Gastroesophageal sphincter (tissue), 4 donors: ENCODE results near the gene ATP1A3. TPM values are rescaled to one million over a fixed set of nuclear protein-coding genes. Genes with fewer than 3 reads are reported as not detected.
A peak's percentile ranks its signal among the peaks of the same experiment; 100 is the strongest.
"Not testable (repeated sequence)": the region's sequence is repeated elsewhere in the genome, so short reads cannot be mapped to it uniquely, and the experiment has no call there.

Source experiments
- ATAC-seq: fragments of 150-250 bp; one replicate; pipeline ENCODE4 v1.9.1; 2016; ENCODE audit warnings: mild to moderate bottlenecking, moderate library complexity
- H3K27ac ChIP-seq, 4 donors: fragments of 200-600 bp; sonication (generic) in 3 of 4; 1 replicate in 3 of 4; 2 replicates in 1 of 4; pipeline ENCODE4 v1.5.1; 2016 to 2019
- H3K27me3 ChIP-seq: fragments of 200-600 bp; sonication (generic); one replicate; pipeline ENCODE4 v1.5.1; 2019
- H3K36me3 ChIP-seq, 2 donors: fragments of 200-600 bp; sonication (generic); one replicate each; pipeline ENCODE4 v1.5.1; 2019; ENCODE audit warnings: control low read depth in 1 of 2
- H3K4me1 ChIP-seq, 3 donors: fragments of 200-600 bp; sonication (generic); 1 replicate in 2 of 3; 2 replicates in 1 of 3; pipeline ENCODE4 v1.5.1; 2016 to 2019; ENCODE audit warnings: control low read depth in 2 of 3
- H3K4me3 ChIP-seq, 2 donors: fragments of 200-600 bp; sonication (generic); one replicate each; pipeline ENCODE4 v1.5.1; 2019; ENCODE audit warnings: mild to moderate bottlenecking in 1 of 2, moderate library complexity in 1 of 2
- H3K9me3 ChIP-seq, 3 donors: fragments of 200-600 bp; sonication (generic); one replicate each; pipeline ENCODE4 v1.5.1; 2017 to 2019; ENCODE audit warnings: control low read depth in 2 of 3
- EP300 ChIP-seq: sonication (generic); formaldehyde crosslinking; IDR thresholded peaks from one replicate; pipeline ENCODE4 v1.6.1; 2017; ENCODE audit warnings: antibody characterized with exemption, mild to moderate bottlenecking
- POLR2A ChIP-seq, 2 donors: fragments of 450-650 bp; IDR thresholded peaks; one replicate each; pipeline ENCODE4 v1.6.1; 2017; ENCODE audit warnings: antibody characterized with exemption in 2 of 2, mild to moderate bottlenecking in 2 of 2, moderate library complexity in 1 of 2
- POLR2AphosphoS5 ChIP-seq: sonication (generic); formaldehyde crosslinking; IDR thresholded peaks from one replicate; pipeline ENCODE4 v1.6.1; 2017; ENCODE audit warnings: antibody characterized with exemption
- WGBS, 2 donors: methylation state at CpG; one replicate each; pipeline ENCODE4 v1.1.5; 2018; ENCODE audit warnings: low coverage in 1 of 2; 5-methylcytosine and 5-hydroxymethylcytosine counted together
- total RNA-seq, 4 donors: library from RNA; depleted of rRNA; stranded (reverse); fragments of >200 nt; gene quantifications; one replicate each; pipeline ENCODE4 v1.1.0, GENCODE V29; 2016
- TF ChIP-seq, protein P1 (sequence below), 4 experiments: fragments of 200-600 bp in 2 of 4; fragments of 450-650 bp in 2 of 4; sonication (generic) in 1 of 4; IDR thresholded peaks; one replicate each; pipeline ENCODE4 v1.5.1; 2017 to 2019; ENCODE audit warnings: antibody characterized with exemption in 4 of 4, mild to moderate bottlenecking in 2 of 4, moderate library complexity in 2 of 4

ATP1A3 gene
- total RNA-seq, 4 donors from 2014 or later: 0.81 to 2.6 (median 1.1) TPM; not detected in 1

DNA sequence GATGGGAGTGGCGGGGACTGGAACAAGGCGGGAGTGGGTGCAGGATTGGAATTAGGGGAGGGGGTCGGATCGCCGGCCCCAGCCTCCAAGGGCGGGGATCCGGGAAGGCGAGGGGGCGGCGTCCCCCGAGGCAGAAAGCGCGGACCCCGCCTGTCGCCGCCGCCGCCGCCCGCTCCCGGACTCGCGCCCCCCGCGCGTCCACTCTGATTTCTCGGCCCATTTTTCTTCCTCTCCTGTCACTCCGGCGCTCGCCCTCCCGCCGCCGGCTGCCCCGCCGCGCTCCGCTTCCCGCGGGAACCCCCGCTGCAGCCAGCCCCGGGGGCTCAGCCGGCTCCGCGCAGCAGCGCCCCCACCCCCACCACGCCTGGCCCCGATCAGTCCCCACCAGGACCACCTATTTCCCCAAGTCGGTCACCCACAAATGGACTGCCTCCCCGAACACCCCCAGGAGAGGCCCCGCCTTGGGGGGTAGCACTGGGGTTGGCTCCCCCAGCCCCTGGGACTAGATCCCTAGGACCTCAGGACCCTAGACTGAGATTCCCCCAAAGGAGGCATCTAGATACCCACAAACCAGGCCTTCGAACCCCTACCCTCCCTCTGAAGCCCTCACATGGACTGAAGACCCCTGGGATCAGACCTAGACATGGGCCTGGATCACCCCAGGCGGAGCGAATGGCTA lies 53.2 kb downstream of the ATP1A3 start:
- Histone ChIP-seq H3K27ac (no peak overlapping the region), H3K36me3 (peaks cover 0 to 4% of the 10 kb centered on the region in 2 donors), H3K4me1 (peaks cover 0 to 22% (median 9%) of the 10 kb centered on the region in 3 donors), H3K9me3 (no peaks in the 10 kb centered on the region), H3K27me3 (peaks cover 93% of the 10 kb centered on the region), H3K4me3 (peak overlapping the region; percentile 5 to 48)
- no peak for TF ChIP-seq POLR2A (IDR thresholded peaks at IDR 0.05)
- TF ChIP-seq POLR2AphosphoS5: no peak
- TF ChIP-seq, protein P1, sequence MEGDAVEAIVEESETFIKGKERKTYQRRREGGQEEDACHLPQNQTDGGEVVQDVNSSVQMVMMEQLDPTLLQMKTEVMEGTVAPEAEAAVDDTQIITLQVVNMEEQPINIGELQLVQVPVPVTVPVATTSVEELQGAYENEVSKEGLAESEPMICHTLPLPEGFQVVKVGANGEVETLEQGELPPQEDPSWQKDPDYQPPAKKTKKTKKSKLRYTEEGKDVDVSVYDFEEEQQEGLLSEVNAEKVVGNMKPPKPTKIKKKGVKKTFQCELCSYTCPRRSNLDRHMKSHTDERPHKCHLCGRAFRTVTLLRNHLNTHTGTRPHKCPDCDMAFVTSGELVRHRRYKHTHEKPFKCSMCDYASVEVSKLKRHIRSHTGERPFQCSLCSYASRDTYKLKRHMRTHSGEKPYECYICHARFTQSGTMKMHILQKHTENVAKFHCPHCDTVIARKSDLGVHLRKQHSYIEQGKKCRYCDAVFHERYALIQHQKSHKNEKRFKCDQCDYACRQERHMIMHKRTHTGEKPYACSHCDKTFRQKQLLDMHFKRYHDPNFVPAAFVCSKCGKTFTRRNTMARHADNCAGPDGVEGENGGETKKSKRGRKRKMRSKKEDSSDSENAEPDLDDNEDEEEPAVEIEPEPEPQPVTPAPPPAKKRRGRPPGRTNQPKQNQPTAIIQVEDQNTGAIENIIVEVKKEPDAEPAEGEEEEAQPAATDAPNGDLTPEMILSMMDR (IDR thresholded peaks at IDR 0.05): no peak
- TF ChIP-seq EP300: no peak
- ATAC-seq: no peak
- 0 to 2% methylated on average over 4 to 9 of the region's 53 CpGs for WGBS, 2 donors

DNA sequence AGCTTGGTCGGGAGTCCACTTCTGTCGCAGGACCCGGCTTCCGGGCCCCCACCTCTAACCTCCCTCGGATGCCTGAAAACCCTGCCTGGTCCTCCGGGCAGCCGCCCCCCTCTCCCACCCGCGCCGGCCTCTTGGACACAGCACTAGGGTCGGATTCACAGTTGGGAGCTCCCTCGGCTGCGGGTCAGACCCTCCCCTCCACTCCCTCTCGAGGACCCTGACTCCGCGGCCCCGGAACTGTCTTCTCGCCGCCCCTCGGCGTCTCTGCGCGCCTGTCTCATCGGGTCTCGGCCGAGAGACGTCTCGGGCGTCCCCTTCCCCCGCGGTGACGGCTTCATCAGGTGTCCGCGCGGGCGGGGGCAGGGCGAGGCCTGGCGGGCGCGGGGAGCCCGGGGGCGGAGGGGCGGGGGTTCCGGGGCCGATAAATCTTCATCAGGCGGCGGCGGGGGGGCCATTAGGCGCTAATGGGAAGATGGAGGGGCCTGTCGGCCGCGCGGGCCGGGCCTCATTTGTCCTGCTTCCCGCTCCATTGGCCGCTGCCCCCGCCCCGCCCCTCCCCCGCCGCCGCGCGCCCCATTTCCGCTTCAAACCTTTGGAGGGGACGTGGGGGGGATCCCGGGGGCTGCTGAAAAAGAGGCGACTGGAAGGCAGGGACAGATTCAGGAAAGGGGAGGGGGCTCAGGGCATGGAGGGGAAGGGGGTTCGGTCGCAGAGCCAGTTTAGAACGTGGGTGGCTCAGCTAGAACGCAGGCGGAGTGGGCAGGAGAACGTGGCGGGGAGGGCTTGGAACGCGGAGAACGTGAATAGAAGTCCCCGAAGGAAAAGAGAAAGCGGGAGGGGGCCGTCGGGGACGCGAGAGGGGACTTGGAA lies 53.9 kb downstream of the ATP1A3 start:
- Histone ChIP-seq H3K9me3 (no peaks in the 10 kb centered on the region), H3K36me3 (peaks cover 0 to 4% of the 10 kb centered on the region in 2 donors), H3K4me1 (peaks cover 0 to 28% (median 9%) of the 10 kb centered on the region in 3 donors), H3K4me3 (peak overlapping the region; percentile 5 to 48), H3K27ac (no peak overlapping the region), H3K27me3 (peaks cover 94% of the 10 kb centered on the region)
- ATAC-seq: no peak
- TF ChIP-seq, protein P1 (IDR thresholded peaks at IDR 0.05): no peak
- no peak for TF ChIP-seq EP300
- TF ChIP-seq POLR2A (IDR thresholded peaks at IDR 0.05): no peak
- TF ChIP-seq POLR2AphosphoS5: no peak
- 6 to 12% methylated on average over 10 to 24 of the region's 83 CpGs for WGBS, 2 donors

DNA sequence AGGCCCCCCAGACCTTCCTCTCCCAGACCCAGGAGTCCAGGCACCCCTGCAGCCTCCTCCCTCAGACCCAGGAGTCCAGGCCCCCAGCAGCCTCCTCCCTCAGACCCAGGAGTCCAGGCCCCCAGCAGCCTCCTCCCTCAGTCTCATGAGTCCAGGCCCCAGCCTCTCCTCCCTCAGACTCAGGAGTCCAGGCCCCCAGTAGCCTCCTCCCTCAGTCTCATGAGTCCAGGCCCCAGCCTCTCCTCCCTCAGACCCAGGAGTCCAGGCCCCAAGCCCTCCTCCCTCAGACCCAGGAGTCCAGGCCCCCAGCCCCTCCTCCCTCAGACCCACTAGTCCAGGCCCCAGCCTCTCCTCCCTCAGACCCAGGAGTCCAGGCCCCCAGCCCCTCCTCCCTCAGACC lies 54.8 kb downstream of the ATP1A3 start:
- H3K36me3 ChIP-seq, H3K9me3 ChIP-seq, H3K4me3 ChIP-seq, H3K27ac ChIP-seq, ATAC-seq: not testable (repeated sequence)
- Histone ChIP-seq H3K4me1 (peaks cover 0 to 28% (median 9%) of the 10 kb centered on the region in 3 donors), H3K27me3 (peaks cover 94% of the 10 kb centered on the region)

DNA sequence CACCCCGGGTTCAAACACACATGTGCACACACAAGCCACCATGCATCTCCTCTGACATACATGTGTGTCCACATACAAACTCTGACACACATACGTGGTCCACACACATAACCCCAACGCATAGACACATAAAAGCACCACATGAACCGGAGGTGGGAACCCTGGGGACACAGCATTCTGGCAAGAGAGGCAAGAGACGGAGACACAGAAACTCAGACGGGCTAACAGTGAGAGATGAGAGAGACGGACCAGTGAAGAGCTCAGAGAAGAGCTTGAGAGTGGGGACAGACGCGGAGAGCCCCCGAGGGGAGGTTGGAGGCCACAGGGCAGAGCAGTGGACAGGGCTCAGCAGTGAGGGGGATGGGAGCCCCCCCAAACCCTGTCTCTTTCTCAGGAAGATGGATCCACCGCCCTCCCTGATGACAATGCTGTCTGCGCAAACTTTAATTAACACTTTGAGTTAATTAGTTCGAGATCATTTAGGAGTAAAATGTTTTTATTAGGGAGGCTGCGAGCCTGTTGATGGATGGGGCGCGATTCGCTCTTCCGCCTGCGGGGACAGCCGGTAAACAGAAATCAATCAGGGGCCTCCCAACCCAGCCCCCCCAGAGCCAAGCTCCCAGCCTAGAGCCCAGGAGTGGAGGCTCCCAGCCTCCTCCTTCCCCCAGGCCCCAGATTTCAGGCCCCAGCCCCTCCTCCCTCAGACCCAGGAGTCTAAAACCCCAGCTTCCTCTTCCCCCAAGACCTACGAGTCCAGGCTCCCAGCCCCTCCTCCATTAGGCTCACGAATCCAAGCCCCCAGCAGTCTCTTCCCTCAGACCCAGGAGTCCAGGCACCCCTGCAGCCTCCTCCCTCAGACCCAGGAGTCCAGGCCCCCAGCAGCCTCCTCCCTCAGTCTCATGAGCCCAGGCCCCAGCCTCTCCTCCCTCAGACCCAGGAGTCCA lies 56.2 kb downstream of the ATP1A3 start:
- Histone ChIP-seq H3K9me3 (no peaks in the 10 kb centered on the region), H3K4me3 (no peak overlapping the region), H3K27ac (no peak overlapping the region), H3K36me3 (no peaks in the 10 kb centered on the region), H3K4me1 (peaks cover 0 to 35% (median 9%) of the 10 kb centered on the region in 3 donors), H3K27me3 (peaks cover 94% of the 10 kb centered on the region)
- TF ChIP-seq POLR2A (IDR thresholded peaks at IDR 0.05): no peak
- TF ChIP-seq, protein P1 (IDR thresholded peaks at IDR 0.05): no peak
- no peak for TF ChIP-seq EP300
- TF ChIP-seq POLR2AphosphoS5: no peak
- WGBS, 2 donors: 29 to 44% methylated on average over 4 to 15 of the region's 22 CpGs
- ATAC-seq: no peak

DNA sequence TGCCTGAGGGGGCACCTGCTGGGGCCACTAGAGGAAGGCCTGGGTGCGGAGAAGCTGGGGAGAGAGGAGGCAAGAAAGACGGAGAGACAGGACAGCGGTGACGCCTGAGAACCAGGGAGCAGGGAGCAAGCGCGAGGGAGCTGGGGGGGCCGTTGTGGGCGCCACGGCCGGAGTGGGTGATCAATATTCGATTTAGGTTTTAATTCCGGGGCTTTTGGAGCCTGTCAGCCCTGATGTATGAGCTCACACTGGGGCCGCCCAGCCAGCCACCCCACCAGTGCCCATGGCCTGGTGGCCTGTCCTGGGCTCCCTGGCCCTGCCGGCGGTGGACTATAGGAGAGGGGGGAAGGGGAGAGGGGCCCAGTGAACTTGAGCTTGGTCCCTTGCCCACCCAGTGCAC lies 57.1 kb downstream of the ATP1A3 start:
- H3K27me3 ChIP-seq: peaks cover 94% of the 10 kb centered on the region
- TF ChIP-seq, protein P1 (IDR thresholded peaks at IDR 0.05): no peak
- TF ChIP-seq POLR2A (IDR thresholded peaks at IDR 0.05) (no peak), EP300 (no peak), POLR2AphosphoS5 (no peak)
- H3K4me3 ChIP-seq: no peak overlapping the region
- H3K4me1 ChIP-seq: peaks cover 0 to 40% (median 9%) of the 10 kb centered on the region in 3 donors
- WGBS, 2 donors: 47 to 64% methylated on average over 5 to 10 of the region's 15 CpGs
- H3K9me3 ChIP-seq: no peaks in the 10 kb centered on the region
- no peaks in the 10 kb centered on the region for H3K36me3 ChIP-seq
- H3K27ac ChIP-seq: no peak overlapping the region
- ATAC-seq: no peak
